ENCODE results near the gene PTAR1. TPM values are rescaled to one million over a fixed set of nuclear protein-coding genes. Genes with fewer than 3 reads are reported as not detected.

The PTAR1 gene
- total RNA-seq, 1 donor from 2014 or later = 76.8 TPM

- H3K27me3 ChIP-seq (ENCODE audit: insufficient read depth, low read length) = no peaks in the 10 kb centered on the region
- DNase-seq (ENCODE audit: low read depth) (no peak), FAIRE-seq (no peak)
- Mint-ChIP-seq H3K36me3 (ENCODE audit: low read depth, unreplicated experiment) (no peaks in the 10 kb centered on the region), H3K27me3 (ENCODE audit: low read depth, unreplicated experiment) (peaks cover 5% of the 10 kb centered on the region), H3K27ac (ENCODE audit: unreplicated experiment) (no peak overlapping the region), H3K4me1 (ENCODE audit: low read depth, unreplicated experiment) (peaks cover 11% of the 10 kb centered on the region), H3K4me3 (ENCODE audit: unreplicated experiment) (peak overlapping the region; percentile 83), H3K9me3 (ENCODE audit: unreplicated experiment) (no peaks in the 10 kb centered on the region)
- H2AFZ ChIP-seq (ENCODE audit: low read depth, low read length) = peak overlapping the region; percentile 87
- H4K20me1 ChIP-seq (ENCODE audit: insufficient read depth, low read length) = peaks cover 6% of the 10 kb centered on the region
- no peaks in the 10 kb centered on the region for H3K9me3 ChIP-seq (ENCODE audit: insufficient read depth, low read depth, low read length)
- H3K27ac ChIP-seq (ENCODE audit: low read depth, low read length) = peak overlapping the region; percentile 53
- TF ChIP-seq CTCF (IDR thresholded peaks at IDR 0.05; ENCODE audit: insufficient read depth, low read depth, low read length) = no peak
- no peak for TF ChIP-seq EZH2 (IDR thresholded peaks at IDR 0.05; ENCODE audit: insufficient read depth, low read length)
- H3K4me2 ChIP-seq (ENCODE audit: low read length) = peak overlapping the region; percentile 91
- H3K9ac ChIP-seq (ENCODE audit: low read length) = peak overlapping the region; percentile 82
- peak overlapping the region; percentile 70 for H3K4me3 ChIP-seq (ENCODE audit: insufficient read depth, low read depth, low read length)
- H3K79me2 ChIP-seq (ENCODE audit: insufficient read depth, low read length) = peaks cover 8% of the 10 kb centered on the region
- H3K36me3 ChIP-seq (ENCODE audit: insufficient read depth, low read length) = no peaks in the 10 kb centered on the region
- peaks cover 17% of the 10 kb centered on the region for H3K4me1 ChIP-seq (ENCODE audit: insufficient read depth, low read length)
Measured at GRCh38 chr9:69671311-69671878, 88.4 kb downstream of the PTAR1 start.

- Histone ChIP-seq H3K4me2 (ENCODE audit: low read length) (peak overlapping the region; percentile 17), H3K79me2 (ENCODE audit: insufficient read depth, low read length) (peaks cover 8% of the 10 kb centered on the region), H3K27me3 (ENCODE audit: insufficient read depth, low read length) (no peaks in the 10 kb centered on the region), H2AFZ (ENCODE audit: low read depth, low read length) (no peak overlapping the region), H3K27ac (ENCODE audit: low read depth, low read length) (no peak overlapping the region), H3K36me3 (ENCODE audit: insufficient read depth, low read length) (no peaks in the 10 kb centered on the region), H3K4me1 (ENCODE audit: insufficient read depth, low read length) (no peaks in the 10 kb centered on the region), H3K4me3 (ENCODE audit: insufficient read depth, low read depth, low read length) (no peak overlapping the region), H4K20me1 (ENCODE audit: insufficient read depth, low read length) (peaks cover 6% of the 10 kb centered on the region), H3K9ac (ENCODE audit: low read length) (no peak overlapping the region), H3K9me3 (ENCODE audit: insufficient read depth, low read depth, low read length) (no peaks in the 10 kb centered on the region)
- TF ChIP-seq EZH2 (IDR thresholded peaks at IDR 0.05; ENCODE audit: insufficient read depth, low read length) (no peak), CTCF (IDR thresholded peaks at IDR 0.05; ENCODE audit: insufficient read depth, low read depth, low read length) (no peak)
- Mint-ChIP-seq H3K27me3 (ENCODE audit: low read depth, unreplicated experiment) (peaks cover 12% of the 10 kb centered on the region), H3K36me3 (ENCODE audit: low read depth, unreplicated experiment) (no peaks in the 10 kb centered on the region), H3K4me1 (ENCODE audit: low read depth, unreplicated experiment) (no peaks in the 10 kb centered on the region), H3K27ac (ENCODE audit: unreplicated experiment) (no peak overlapping the region), H3K9me3 (ENCODE audit: unreplicated experiment) (no peaks in the 10 kb centered on the region), H3K4me3 (ENCODE audit: unreplicated experiment) (no peak overlapping the region)
- no peak for FAIRE-seq
- peak; percentile 63 for DNase-seq (ENCODE audit: low read depth)
Measured at GRCh38 chr9:69667306-69667705, 92.5 kb downstream of the PTAR1 start.

- H3K9me3 ChIP-seq (ENCODE audit: insufficient read depth, low read depth, low read length) = no peaks in the 10 kb centered on the region
- H3K9ac ChIP-seq (ENCODE audit: low read length) = no peak overlapping the region
- FAIRE-seq = no peak
- H3K4me3 ChIP-seq (ENCODE audit: insufficient read depth, low read depth, low read length) = no peak overlapping the region
- peaks cover 7% of the 10 kb centered on the region for H3K79me2 ChIP-seq (ENCODE audit: insufficient read depth, low read length)
- no peak for DNase-seq (ENCODE audit: low read depth)
- H3K27me3 ChIP-seq (ENCODE audit: insufficient read depth, low read length) = no peaks in the 10 kb centered on the region
- Mint-ChIP-seq H3K27ac (ENCODE audit: unreplicated experiment) (no peak overlapping the region), H3K4me1 (ENCODE audit: low read depth, unreplicated experiment) (peaks cover 8% of the 10 kb centered on the region), H3K36me3 (ENCODE audit: low read depth, unreplicated experiment) (peaks cover 2% of the 10 kb centered on the region), H3K9me3 (ENCODE audit: unreplicated experiment) (no peaks in the 10 kb centered on the region), H3K4me3 (ENCODE audit: unreplicated experiment) (no peak overlapping the region), H3K27me3 (ENCODE audit: low read depth, unreplicated experiment) (peaks cover 14% of the 10 kb centered on the region)
- TF ChIP-seq EZH2 (IDR thresholded peaks at IDR 0.05; ENCODE audit: insufficient read depth, low read length) (no peak), CTCF (IDR thresholded peaks at IDR 0.05; ENCODE audit: insufficient read depth, low read depth, low read length) (no peak)
- no peaks in the 10 kb centered on the region for H3K36me3 ChIP-seq (ENCODE audit: insufficient read depth, low read length)
- no peak overlapping the region for H2AFZ ChIP-seq (ENCODE audit: low read depth, low read length)
- H3K27ac ChIP-seq (ENCODE audit: low read depth, low read length) = no peak overlapping the region
- no peaks in the 10 kb centered on the region for H4K20me1 ChIP-seq (ENCODE audit: insufficient read depth, low read length)
- H3K4me2 ChIP-seq (ENCODE audit: low read length) = peak overlapping the region; percentile 7
- H3K4me1 ChIP-seq (ENCODE audit: insufficient read depth, low read length) = peaks cover 4% of the 10 kb centered on the region
Measured at GRCh38 chr9:69660304-69660703, 99.5 kb downstream of the PTAR1 start.

All from astrocyte (in vitro differentiated cells and primary cell).